HG02840 (cell line): ENCODE results near the gene CRACR2B.

ENCODE experiments used
- ATAC-seq: cut with Tn5 transposase; IDR thresholded peaks from one replicate; pipeline ENCODE4 v1.9.1; 2021; ENCODE audit warnings: mild to moderate bottlenecking, moderate library complexity, moderate number of reproducible peaks; ENCODE audit not compliant: unreplicated experiment, low FRiP score

CRACR2B gene

GRCh38 chr11:849951-850774, 22.4 kb downstream of the CRACR2B start:
- no peak for ATAC-seq

GRCh38 chr11:850775-851763, 23.4 kb downstream of the CRACR2B start:
- no peak for ATAC-seq

DNA sequence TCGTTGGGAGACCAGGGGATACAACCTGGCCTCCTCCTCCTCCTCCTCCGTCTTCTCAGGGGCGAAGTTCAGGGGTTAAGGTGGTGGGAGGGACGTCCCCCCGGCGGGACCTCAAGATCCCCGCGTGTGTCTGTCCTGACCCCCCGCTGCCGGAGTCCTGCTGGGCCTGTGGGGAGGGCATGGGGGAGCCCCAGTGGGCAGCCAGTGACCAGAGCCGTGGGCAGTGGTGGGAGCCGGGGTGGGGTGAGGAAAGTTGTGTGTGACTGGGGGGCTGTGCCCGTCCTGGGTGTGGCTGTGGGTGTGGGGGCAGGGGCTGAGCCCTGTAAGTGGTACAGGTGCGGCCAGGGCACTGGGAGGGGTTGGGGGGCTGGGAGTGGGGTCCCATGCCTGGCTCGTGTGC, 25.0 kb downstream of the CRACR2B start:
- no peak for ATAC-seq

DNA sequence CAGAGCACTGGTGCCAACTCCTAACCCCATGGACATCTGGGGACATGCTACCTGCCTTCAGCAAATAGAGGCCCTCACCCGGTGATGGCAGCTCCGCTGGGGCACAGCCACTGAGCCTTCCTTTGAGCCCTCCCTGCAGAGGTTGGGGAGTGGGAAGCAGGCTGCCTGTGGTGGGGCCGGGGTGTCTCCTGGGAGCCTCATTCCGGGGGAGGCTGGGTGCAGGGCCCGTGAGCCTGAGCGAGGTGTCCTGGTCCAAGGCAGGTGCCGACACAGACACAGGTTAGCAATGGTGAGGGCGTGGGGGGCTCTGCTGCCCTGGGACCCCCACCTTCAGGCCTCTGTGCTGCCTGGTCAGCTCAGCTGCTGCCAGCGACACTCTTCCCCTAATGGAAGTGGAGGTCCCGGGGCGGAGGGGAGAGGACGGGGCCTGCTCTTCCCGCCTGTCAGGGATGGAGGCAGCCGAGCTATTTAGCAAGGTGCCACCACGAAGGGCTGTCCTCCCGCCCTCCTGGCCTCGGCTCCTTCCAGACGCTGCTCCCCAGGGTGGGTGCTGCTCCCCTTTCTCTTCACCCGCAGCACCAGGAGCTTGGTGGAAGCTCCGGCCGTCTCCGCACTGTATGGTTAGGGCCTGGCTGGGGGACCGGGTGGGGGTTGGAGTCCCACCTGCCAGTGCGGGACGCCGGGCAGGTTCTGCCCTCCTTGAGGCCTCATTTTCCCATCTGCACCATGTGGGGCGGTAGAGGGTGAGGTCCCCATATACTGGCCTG, 26.1 kb downstream of the CRACR2B start:
- no peak for ATAC-seq

GRCh38 chr11:854601-855329, 27.0 kb downstream of the CRACR2B start:
- ATAC-seq: no peak

- no peak for ATAC-seq
Observed at GRCh38 chr11:855330-855674, 27.6 kb downstream of the CRACR2B start.

DNA sequence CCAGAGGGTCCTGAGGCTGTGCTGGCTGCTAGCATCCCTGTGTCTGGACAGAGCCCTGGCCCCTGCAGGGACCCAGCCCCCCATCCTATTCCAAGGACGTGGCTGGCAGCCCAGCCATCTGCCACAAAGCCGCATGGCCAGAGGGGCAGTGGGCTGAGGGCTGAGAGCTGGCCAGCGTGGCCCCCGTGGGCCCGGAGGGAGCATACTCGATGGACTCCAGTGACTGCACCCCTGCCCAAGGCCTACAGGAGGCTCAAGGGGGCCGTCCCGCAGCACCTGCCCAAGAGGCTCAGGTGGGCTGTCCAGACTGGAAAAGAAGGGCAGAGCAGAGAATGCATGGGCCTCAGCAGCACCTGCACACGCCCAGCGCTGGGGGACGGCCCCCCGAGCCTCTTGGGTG, 28.1 kb downstream of the CRACR2B start:
- no peak for ATAC-seq

DNA sequence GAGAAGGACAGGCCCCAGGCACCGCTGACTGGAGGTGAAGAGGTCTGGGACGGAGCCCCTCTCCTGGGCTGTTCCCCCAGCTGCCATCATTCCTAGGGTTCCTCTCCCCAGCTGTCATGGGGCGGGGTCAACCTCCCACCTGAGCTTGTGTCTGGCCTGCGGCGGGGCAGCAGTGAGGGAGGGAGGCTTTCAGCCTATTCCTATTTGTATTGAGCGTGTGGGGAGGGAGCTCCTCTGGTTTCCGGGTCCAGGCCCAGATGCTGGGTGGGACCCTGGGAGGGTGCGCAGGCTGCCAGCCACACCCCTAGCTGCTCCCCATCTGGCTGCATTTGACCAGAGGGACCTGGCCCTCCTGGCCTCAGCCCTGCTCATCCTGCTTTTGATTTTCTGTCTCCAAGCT, 28.7 kb downstream of the CRACR2B start:
- no peak for ATAC-seq

- no peak for ATAC-seq
Observed at GRCh38 chr11:858053-858761, 30.5 kb downstream of the CRACR2B start.

- ATAC-seq: no peak
Observed at GRCh38 chr11:858762-859339, 31.1 kb downstream of the CRACR2B start.

- no peak for ATAC-seq
Observed at GRCh38 chr11:859394-860131, 31.8 kb downstream of the CRACR2B start.

DNA sequence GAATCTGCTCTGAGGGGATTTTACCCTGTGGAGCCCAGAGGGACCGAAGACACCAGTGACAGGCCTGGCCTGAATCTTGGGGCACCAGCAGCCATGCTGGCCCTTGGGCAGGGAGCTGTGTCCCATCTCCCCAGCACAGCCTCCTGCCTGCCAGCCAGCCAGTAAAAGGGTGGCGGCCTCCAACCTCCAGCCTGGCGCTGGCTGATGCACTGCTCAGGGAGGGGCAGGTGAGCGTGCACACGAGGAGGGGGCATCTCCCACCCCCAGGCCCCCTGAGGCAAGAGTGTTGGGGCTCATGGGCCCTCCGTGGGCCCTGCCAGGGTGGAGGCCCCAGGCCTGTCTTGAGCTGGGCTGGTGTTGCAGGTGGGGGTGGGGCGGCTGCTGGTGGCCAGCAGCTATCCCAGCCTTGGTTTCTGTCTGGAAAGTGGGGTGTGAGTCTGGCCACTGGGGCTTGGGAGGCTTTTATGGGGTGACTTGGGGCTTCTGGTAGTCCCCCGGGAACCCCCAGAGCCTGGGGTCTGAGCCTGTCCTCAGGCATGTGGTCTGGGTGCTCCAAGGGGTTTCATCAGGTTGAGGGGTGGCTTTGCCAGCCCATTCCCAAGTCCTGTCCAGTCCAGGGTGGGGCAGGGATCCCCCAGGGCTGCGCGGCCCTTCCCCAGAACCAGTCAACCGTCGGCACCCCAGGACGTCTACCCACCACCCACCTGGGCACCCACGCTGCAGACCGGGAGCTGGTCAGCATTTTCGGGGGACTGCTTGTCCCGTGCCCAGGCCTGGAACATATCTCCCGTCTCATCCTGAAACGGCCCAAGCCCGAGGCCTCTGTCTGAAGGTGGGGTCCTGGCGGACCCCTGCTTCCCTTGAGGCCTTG, 32.8 kb downstream of the CRACR2B start:
- no peak for ATAC-seq

DNA sequence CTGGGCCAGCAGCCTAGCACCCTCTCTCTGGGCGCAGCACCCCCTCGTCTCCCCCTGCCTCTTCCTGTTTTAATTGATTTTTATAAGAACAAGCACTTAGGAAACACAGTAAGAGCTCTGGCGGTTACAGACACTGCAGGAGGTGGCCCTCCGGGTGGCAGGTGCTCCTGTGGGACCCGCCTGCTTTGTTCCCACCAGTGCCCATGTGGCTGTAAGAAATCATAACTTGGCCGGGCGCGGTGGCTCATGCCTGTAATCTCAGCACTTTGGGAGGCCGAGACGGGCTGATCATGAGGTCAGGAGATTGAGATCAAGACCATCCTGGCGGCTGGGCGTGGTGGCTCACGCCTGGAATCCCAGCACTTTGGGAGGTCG, 33.4 kb downstream of the CRACR2B start:
- ATAC-seq: no peak

DNA sequence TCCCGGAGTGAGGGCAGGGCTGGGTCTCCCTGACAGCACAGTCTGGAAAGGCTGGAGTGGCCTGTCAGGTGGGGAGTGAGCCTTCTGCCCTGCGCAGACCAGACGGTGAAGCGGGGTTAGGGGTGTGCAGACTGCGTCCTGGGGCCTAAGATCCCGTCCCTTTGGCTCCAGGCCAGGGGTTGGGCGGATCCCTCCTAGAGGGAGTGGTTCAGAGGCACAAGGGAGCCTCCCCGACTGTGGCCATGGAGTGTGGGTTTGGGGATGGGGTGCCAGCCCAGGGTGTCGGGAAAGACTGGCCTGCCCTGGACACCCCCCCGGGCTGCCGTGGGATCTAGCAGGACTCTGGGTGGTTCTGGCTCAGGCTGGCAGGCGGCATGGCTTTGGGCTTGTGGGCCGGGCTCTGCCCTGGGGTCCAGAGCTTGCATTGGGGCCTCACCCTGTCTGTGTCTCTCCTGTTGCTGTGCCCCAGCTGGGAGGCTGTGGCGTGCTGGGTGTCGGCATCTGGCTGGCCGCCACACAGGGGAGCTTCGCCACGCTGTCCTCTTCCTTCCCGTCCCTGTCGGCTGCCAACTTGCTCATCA, 34.5 kb downstream of the CRACR2B start:
- no peak for ATAC-seq

DNA sequence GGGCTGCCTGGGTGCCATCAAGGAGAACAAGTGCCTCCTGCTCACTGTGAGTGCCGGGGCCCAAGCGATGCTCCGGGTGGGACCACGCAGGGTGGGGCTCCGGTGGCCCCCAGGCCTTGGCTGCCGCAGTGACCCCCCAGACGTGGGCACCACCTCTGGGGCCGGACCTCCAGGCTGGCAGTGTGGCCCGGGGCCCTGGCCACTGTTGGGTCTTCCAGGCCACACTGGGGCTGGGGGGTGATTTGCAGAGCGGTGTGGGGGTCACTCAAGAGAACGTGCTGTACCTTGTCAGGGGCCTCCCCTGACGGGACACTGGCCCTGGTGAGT, 34.9 kb downstream of the CRACR2B start:
- ATAC-seq: no peak

- ATAC-seq: no peak
Observed at GRCh38 chr11:863023-863909, 35.5 kb downstream of the CRACR2B start.
